ENCODE measurements around the gene ZMIZ1.

DNA sequence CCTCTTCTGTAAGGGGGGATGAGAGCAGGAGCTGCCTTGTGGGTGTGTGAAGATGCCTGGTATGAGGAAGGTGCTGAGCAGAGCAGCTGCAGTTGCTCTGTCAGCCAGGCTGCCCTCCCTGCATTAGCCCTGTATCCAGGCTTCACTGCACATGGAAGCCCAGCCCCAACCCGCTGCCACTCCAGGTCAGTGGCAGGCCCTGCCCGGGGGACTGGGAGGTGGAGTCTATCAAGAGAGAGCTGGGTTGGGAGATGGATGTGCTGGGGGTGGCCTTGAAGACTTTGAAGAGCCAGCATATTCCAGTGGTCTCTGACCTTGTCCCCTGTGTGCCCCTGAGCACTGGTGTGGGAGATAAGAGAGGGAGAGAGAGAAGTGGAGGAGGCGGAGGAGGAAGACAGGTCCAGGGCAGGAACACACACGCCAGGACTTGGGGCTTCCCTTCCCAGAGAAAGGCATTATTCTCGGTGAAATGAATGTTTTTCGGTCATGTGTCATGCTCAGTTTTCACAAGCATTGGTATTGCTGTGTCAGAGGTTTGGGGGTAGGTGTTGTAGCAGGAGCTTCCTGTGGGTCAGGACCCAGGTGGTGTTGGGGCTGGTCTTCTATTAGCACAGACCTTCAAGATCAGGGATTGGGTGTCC, 281.1 kb downstream of the ZMIZ1 start:
- TF ChIP-seq, protein P1, sequence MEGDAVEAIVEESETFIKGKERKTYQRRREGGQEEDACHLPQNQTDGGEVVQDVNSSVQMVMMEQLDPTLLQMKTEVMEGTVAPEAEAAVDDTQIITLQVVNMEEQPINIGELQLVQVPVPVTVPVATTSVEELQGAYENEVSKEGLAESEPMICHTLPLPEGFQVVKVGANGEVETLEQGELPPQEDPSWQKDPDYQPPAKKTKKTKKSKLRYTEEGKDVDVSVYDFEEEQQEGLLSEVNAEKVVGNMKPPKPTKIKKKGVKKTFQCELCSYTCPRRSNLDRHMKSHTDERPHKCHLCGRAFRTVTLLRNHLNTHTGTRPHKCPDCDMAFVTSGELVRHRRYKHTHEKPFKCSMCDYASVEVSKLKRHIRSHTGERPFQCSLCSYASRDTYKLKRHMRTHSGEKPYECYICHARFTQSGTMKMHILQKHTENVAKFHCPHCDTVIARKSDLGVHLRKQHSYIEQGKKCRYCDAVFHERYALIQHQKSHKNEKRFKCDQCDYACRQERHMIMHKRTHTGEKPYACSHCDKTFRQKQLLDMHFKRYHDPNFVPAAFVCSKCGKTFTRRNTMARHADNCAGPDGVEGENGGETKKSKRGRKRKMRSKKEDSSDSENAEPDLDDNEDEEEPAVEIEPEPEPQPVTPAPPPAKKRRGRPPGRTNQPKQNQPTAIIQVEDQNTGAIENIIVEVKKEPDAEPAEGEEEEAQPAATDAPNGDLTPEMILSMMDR (conservative IDR thresholded peaks at IDR 0.05 in 1 of 2, IDR thresholded peaks at IDR 0.05 in 1 of 2; ENCODE audit: low read depth in 1 of 2, low read length in 2 of 2): no peak
- no peak for TF ChIP-seq EZH2 (IDR thresholded peaks at IDR 0.05; ENCODE audit: low read length, missing control alignments)

All from fibroblast of lung (primary cell).